Left ventricle myocardium inferior (tissue), 1 donor: Measurements from ENCODE around the gene INSYN1. TPM values are rescaled to one million over a fixed set of nuclear protein-coding genes. Genes with fewer than 3 reads are reported as not detected.

Experiments used
- DNase-seq: peaks from one replicate; pipeline ENCODE4 v3.0.0-alpha.2; 2020
- H3K27ac ChIP-seq: fragments of 200-600 bp; replicated peaks from 2 replicates; pipeline ENCODE4 v1.8.0; 2021
- H3K27me3 ChIP-seq: fragments of 200-600 bp; 2 replicates; pipeline ENCODE4 v1.8.0; 2021; ENCODE audit warnings: low read depth
- H3K36me3 ChIP-seq: fragments of 200-600 bp; 2 replicates; pipeline ENCODE4 v1.8.0; 2021
- H3K4me1 ChIP-seq: fragments of 200-600 bp; 2 replicates; pipeline ENCODE4 v1.8.0; 2021
- H3K4me3 ChIP-seq: fragments of 200-600 bp; 2 replicates; pipeline ENCODE4 v1.8.0; 2021; ENCODE audit warnings: mild to moderate bottlenecking, moderate library complexity
- H3K9me3 ChIP-seq: fragments of 200-600 bp; replicated peaks from 2 replicates; pipeline ENCODE4 v1.8.0; 2021
- intact Hi-C: fragments of 100-400 bp; cut with micrococcal nuclease; formaldehyde crosslinking; loops from one replicate; pipeline ENCODE4 v1.11.0; 2022
- total RNA-seq: library from RNA; stranded (reverse); fragmentation: NEBNext Ultra II Directional; extraction: Animal tissue kit (Norgen Biotek cat#: 25700); gene quantifications from one replicate; pipeline ENCODE4 v1.2.1, GENCODE V29; 2021
- TF ChIP-seq, protein P1 (sequence below): fragments of 200-600 bp; IDR thresholded peaks from 2 replicates; pipeline ENCODE4 v1.8.0; 2021; ENCODE audit warnings: antibody characterized with exemption, mild to moderate bottlenecking, borderline replicate concordance
- donor health status: DM: no; HTN: yes; CAD: no; lungs with severe emphysema.

INSYN1 gene
- total RNA-seq, 1 donor from 2014 or later = 121 TPM

DNA sequence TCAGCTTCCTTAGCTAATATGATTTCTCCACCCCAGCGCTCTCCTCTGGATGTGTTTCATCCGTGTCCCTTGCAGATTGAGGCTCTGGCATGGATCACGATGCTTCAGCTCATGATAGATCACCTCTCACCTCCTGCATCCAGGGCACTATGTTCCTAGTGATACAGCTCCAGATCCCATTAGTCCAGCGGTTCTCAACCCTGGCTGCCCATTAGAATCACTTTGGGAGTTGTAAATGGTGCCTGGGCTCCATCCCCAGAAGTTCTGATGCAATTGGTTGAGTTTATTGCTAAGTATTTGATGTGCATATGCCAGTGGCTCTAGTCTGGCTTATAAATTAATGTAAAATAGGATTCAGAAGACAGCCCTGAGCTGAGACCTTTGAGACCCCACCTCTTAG lies 34.5 kb downstream of the INSYN1 start:
- Histone ChIP-seq H3K36me3 (peaks cover 5% of the 10 kb centered on the region), H3K4me1 (peaks cover 31% of the 10 kb centered on the region), H3K27me3 (no peaks in the 10 kb centered on the region), H3K27ac (peak overlapping the region; percentile 19), H3K4me3 (no peak overlapping the region), H3K9me3 (no peaks in the 10 kb centered on the region)
- DNase-seq = no peak
- intact Hi-C loops = no loop called here
- TF ChIP-seq, protein P1, sequence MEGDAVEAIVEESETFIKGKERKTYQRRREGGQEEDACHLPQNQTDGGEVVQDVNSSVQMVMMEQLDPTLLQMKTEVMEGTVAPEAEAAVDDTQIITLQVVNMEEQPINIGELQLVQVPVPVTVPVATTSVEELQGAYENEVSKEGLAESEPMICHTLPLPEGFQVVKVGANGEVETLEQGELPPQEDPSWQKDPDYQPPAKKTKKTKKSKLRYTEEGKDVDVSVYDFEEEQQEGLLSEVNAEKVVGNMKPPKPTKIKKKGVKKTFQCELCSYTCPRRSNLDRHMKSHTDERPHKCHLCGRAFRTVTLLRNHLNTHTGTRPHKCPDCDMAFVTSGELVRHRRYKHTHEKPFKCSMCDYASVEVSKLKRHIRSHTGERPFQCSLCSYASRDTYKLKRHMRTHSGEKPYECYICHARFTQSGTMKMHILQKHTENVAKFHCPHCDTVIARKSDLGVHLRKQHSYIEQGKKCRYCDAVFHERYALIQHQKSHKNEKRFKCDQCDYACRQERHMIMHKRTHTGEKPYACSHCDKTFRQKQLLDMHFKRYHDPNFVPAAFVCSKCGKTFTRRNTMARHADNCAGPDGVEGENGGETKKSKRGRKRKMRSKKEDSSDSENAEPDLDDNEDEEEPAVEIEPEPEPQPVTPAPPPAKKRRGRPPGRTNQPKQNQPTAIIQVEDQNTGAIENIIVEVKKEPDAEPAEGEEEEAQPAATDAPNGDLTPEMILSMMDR = no peak

DNA sequence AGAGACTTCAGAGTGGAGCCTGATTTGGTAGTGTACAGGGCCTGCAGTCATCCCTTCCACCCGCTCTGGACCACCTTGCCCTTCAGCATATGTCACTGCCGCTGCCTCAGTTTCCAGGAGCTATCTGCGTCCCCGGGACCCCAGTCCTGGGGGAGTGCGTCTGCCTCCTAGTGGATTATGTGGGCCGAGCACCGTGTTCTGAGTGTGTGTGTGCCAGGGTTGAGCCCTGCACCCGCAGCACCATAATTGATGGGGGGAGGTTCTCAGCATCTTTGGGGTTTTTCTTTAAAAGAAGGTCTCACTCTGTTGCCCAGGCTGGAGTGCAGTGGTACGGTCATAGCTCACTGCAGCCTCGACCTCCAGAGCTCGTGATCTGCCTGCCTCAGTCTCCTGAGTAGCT lies 35.3 kb downstream of the INSYN1 start:
- no peak for DNase-seq
- intact Hi-C loops = no loop called here
- Histone ChIP-seq H3K27me3 (no peaks in the 10 kb centered on the region), H3K4me3 (no peak overlapping the region), H3K36me3 (peaks cover 14% of the 10 kb centered on the region), H3K9me3 (no peaks in the 10 kb centered on the region), H3K27ac (peak overlapping the region; percentile 83), H3K4me1 (peaks cover 31% of the 10 kb centered on the region)
- TF ChIP-seq, protein P1 = no peak

DNA sequence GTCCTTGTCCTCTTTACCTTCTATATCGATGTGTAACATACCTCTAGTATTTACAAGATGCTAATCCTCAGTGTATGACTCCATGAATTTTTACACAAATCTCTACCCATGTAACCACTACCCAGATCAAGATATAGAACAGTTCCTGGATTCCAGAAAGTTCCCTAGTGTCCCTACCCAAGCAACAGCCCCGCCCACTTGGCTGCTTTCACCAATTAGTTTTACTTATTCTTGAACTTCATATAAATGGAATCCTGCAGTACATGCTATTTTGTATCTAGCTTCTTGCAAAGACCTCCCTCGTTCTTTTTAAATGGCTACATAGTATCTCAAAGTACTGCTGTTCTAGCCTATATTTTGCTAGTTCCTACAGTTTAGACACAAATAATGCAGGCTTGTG lies 35.9 kb downstream of the INSYN1 start:
- Histone ChIP-seq H3K27me3 (no peaks in the 10 kb centered on the region), H3K27ac (peak overlapping the region; percentile 83), H3K4me3 (no peak overlapping the region), H3K4me1 (peaks cover 31% of the 10 kb centered on the region), H3K9me3 (no peaks in the 10 kb centered on the region), H3K36me3 (peaks cover 14% of the 10 kb centered on the region)
- TF ChIP-seq, protein P1 = no peak
- DNase-seq = no peak
- intact Hi-C loops = no loop called here

DNA sequence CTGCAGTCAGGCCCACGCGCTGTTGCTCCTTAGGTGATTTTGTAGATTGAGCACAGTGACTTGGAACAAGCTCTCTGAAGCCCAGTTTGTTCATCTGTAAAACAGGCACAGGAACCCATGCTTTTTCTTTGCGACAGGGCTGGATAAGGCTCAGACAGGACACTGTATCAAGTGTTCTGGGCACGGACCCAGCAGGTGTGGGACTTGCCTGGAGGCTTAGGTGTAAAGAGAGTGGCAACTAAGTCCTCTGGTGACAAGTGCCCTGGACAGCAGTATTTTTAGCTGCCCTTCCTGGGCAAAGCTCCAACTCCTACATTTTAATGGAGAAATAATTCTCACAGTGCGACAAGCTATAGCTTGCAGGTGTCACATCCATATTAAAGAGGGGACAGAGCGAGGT lies 36.7 kb downstream of the INSYN1 start:
- H3K4me1 ChIP-seq = peaks cover 31% of the 10 kb centered on the region
- peak; percentile 89 for DNase-seq
- no peak overlapping the region for H3K4me3 ChIP-seq
- H3K27ac ChIP-seq = peak overlapping the region; percentile 83
- no peaks in the 10 kb centered on the region for H3K27me3 ChIP-seq
- TF ChIP-seq, protein P1 = no peak
- peaks cover 15% of the 10 kb centered on the region for H3K36me3 ChIP-seq
- H3K9me3 ChIP-seq = no peaks in the 10 kb centered on the region
- intact Hi-C loops = no loop called here

DNA sequence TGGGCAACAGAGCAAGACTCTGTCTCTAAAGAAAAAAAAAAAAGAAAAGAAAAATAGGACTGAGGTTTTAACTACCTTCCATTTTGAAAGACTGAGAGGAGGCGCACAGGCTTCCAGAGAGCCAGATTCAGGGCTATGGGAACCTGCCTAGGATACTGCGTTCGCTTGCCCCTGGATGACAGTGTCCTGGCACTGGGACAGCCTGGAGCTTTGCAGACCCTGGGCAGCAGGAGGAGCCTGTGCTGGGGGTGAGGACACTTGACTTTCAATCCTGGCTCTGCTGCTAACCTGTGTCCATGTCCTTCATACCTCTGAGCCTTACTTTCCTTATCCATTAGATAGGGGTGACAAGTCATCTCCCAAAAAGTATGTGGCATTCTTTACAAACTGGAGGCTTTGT lies 37.7 kb downstream of the INSYN1 start:
- intact Hi-C loops = no loop called here
- Histone ChIP-seq H3K27me3 (no peaks in the 10 kb centered on the region), H3K4me3 (no peak overlapping the region), H3K36me3 (peaks cover 21% of the 10 kb centered on the region), H3K27ac (peak overlapping the region; percentile 83), H3K4me1 (peaks cover 31% of the 10 kb centered on the region), H3K9me3 (no peaks in the 10 kb centered on the region)
- TF ChIP-seq, protein P1 = no peak
- peak; percentile 53 for DNase-seq
